Measurements from ENCODE around the gene SCYGR2.

- no peak for TF ChIP-seq CTCF (IDR thresholded peaks at IDR 0.05; ENCODE audit: poor library complexity)
- no peak for TF ChIP-seq EZH2phosphoT487 (IDR thresholded peaks at IDR 0.05; ENCODE audit: low read depth, severe bottlenecking, unreplicated experiment)
Observed at GRCh38 chr2:227607941-227608340, 9.2 kb downstream of the SCYGR2 start.
